NCI-H1417 (cell line): ENCODE data around the gene SLC17A8.
"Not testable (repeated sequence)": the region's sequence is repeated elsewhere in the genome, so short reads cannot be mapped to it uniquely, and the experiment has no call there.

Source experiments
- DNase-seq, 3 experiments: peaks; one replicate each; lab custom pipeline; 2025; lab: John Stamatoyannopoulos, UW

SLC17A8 gene

GRCh38 chr12:100427078-100427477, 70.2 kb downstream of the SLC17A8 start:
- DNase-seq, result no peak

DNA sequence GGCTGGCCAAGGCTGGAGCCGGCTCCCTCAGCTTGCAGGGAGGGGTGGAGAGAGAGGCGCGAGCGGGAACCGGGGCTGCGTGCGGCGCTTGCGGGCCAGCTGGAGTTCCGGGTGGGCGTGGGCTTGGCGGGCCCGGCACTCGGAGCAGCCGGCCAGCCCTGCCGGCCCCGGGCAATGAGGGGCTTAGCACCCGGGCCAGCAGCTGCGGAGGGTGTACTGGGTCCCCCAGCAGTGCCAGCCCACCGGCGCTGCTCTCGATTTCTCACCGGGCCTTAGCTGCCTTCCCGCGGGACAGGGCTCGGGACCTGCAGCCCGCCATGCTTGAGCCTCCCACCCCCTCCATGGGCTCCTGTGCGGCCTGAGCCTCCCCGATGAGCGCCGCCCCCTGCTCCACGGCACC, 73.4 kb downstream of the SLC17A8 start:
- not testable (repeated sequence) for DNase-seq

GRCh38 chr12:100433701-100434100, 76.8 kb downstream of the SLC17A8 start:
- DNase-seq, result no peak

DNA sequence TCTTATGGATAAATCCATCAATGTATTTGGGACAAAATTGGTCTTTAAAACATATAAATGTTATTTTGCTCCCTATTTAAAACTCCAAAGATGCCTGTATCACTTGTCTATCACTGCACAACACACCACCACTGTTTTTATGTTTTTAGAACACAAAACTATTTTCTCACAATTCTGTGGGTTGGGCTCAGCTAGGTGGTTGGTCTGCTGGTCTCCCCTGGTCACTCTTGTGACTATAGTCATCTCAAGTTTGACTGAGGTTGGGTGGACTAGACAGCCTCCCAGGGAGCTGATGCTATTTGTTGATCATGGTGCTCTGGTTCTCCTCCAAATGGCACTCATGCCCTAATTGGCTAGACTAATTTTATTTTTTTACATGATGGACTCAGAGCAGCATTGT, 77.3 kb downstream of the SLC17A8 start:
- no peak for DNase-seq

- no peak for DNase-seq
These were observed 79.1 kb downstream of the SLC17A8 start for GRCh38 chr12:100435957-100436356.

DNA sequence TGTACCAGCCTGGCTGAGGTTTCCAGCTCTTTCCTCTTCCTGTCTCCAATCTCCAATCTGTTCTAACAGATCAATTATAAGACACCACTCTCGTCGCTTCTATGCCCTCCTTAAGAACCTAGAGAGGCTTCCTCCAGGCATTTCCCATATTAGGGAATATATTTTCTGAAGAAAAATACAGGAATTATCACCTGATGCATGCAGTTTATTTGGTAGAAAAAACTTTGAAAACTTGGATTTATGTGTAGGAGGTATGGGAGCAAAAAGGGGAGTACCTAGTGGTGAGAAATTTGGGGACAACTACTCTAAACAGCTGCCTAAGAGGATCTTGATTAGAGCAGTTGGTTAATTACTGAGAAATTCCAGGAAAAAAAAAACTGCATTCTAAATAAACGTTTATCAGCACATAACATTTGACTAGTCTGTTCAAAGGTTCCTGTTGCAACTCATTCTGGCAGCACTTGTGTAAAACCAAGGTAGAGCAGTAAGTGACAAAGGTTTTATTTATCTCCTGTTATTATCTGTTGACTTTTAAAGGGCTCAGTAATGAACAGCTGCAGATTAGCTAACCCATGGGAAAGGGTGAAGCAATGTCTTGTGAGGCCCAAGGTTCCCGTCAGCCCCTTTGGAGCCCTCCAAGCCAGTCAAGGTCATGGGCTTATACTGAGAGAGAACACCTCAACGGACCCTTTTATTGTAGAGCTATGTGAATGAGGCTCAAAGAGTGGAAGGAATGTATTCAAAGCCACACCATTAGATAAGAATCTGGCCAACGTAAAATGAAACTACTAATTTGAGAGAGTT, 80.4 kb downstream of the SLC17A8 start:
- DNase-seq, result no peak

DNA sequence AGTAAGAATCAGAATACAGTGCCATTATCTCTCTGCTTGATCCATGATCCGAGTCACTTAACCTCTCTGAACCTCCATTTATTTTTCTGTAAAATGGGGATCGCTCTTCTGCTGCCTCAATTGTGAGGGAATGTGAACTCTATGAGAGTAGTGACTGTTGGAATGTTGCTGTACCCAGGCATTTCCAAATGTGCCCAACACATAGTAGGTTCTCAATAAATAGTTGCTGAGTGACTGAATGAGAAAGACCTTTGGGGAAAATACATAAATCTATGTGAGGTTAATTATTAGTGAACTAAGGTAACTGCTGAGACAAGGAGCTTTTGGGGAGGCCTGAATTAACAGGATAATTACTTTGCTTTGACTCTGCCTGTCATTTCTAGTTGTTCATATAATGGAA, 82.9 kb downstream of the SLC17A8 start:
- DNase-seq, result no peak

DNA sequence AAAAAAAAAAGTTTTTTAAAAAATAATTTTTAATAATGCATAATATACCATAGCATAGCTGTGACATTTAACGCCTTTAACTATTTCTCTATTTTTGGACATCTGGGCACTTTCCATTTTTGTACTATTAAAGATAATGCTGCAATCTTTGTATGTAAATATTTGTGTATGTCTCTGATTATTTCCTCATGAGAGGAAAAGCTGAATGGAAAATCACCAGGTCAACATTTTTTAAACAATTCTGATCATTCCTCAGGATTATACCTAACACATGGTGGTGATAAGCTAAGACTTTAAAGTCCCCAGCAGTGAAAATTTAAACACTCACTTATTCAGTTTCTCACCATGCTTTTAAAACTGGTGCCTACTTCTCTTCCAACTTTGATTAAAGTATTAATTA, 85.5 kb downstream of the SLC17A8 start:
- no peak for DNase-seq

DNA sequence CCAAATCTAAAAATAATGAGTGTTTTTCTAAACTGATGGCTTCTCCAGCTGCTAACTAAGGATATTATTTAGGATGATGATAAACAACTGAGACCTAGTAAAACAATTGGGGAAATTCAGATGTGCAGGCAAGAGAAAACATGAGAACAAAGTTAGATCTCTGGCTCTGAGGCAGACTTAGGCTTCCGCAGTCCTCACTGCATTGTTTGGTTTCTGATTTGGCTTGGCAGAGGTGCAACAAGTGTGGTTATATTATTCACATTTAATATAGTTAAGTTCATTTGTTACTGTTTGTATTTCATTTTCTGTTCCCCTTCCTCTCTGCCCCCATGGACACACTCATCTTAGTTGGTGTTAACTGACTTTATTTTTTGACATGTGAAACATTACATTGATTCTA, 86.6 kb downstream of the SLC17A8 start:
- no peak for DNase-seq

DNA sequence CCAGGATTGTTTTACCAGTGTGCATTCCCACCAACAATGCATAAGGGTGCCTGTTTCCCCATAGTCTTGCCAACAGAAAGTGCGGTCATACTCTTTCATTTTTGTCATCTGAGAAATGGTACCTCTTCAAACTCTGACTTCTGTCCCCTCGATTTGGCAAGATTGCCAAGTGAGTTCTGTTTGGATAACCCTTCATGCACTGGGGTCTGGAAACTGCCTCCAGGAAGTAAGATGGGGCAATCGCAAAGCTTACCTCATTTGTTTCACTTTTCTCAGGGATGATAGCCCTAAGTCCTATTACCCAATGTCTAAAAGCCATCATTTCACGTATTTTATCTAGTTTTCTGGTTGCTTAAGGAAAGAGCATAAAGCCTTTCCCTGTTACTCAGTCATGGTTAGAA, 88.2 kb downstream of the SLC17A8 start:
- DNase-seq, result no peak

DNA sequence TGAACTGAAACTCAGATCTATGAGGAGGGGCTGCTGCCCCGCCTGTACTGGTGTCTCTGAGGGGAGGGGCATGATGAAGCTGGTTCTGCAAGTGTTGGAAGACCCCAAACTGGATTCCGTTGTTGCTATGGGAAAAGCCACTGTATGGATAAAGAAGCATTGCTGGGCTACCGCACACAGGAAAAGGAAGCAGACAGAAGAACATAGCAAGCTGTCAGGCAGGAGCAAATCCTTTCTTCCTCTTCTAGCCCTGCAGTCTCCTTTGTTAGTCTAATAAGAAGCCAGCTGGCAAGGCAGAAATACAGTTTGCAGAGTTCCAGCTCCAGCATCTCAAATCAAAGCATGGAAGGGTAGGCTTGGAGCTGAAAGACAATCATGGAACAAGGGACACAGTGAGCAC, 90.5 kb downstream of the SLC17A8 start:
- no peak for DNase-seq

DNA sequence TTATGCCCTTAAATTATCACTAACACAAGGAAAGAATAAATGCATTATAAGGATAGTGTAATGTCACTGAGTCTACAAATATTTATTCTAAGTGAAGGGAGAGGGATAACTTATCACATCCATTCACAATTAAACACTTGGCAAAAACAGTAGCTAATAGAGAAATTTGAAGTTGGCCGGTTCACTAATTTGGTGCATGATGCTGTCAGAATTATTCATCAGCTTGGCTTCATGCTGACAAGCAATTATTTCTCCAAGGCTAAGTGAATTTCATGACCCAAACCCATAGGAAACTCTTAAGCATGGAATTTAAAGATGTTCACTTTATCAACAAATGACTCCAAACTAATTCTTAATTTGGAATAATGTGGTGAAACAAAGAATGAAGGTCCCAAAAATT, 91.8 kb downstream of the SLC17A8 start:
- DNase-seq, result peak in 1 of 3 experiments; percentile 19

GRCh38 chr12:100450735-100451134, 93.9 kb downstream of the SLC17A8 start:
- DNase-seq, result no peak

- no peak for DNase-seq
These were observed 97.1 kb downstream of the SLC17A8 start for GRCh38 chr12:100453951-100454350.

DNA sequence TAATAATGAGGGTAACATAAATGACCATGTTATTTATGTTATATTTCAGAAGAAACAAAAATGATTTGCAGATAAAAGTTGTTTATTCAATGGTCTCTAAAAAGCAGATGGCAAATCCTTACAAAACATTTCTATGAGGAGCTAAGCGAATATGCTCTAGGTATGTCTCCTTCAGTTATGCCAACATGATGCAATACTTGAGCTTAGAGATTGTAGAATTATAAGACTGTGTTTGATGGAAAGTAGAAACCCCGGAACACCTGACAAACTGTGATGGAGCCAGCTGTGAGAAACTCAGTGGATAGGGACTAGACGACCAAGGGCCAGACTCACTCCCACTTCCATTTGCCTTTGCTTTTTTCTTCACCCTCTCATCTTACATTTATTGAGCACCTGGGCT, 99.0 kb downstream of the SLC17A8 start:
- no peak for DNase-seq

GRCh38 chr12:100458191-100458590, 101.3 kb downstream of the SLC17A8 start:
- DNase-seq, result no peak

DNA sequence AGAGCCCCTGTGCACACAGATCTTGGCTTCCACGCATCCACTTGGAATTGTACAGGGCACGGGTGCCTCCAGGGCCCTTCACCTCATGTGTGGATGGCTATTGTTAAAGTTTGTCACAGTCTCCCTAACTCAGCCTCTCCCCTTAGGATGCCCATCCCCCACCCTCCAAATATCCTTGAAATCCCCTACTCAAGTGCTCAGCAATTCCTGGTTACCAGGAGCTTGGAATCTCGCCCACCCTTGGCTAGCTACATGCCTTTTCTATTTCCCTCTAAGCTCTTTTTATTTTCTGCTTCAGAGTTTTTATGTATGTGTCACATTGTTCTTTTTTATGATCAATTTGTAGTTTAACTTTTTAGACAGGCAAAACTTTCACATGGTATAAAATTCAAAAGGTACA, 103.8 kb downstream of the SLC17A8 start:
- no peak for DNase-seq

DNA sequence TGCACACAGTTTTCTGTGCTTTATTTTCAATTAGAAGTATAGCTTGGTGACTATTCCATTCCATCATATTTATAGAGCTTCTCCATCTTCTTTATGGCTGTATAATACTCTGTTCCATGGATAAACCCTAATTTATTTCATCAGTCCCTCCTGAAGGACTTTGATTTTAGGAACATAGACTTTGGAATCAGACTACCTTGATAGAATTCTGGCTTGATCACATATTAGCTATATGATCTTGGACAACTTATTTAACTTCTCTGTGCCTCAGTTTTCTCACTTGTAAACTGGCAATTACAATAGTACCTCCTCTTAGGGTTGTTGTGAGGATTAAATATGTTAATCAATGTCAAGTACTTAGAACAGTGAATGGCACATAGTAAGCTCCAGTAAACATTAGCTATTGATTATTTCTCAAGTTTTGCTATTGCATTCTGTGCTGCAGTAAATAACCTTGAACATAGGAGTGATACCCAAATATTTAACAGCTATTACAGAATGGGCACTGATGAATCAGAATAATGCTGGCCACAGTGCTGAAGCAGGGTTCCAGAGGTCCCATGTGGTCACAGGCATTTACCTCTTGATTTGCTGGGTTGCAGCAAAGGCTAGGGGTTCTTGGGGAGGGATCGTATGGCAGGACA, 104.6 kb downstream of the SLC17A8 start:
- DNase-seq, result no peak

- peak in 2 of 3 experiments; percentile 60 to 92 for DNase-seq
These were observed 106.8 kb downstream of the SLC17A8 start for GRCh38 chr12:100463661-100464060.

DNA sequence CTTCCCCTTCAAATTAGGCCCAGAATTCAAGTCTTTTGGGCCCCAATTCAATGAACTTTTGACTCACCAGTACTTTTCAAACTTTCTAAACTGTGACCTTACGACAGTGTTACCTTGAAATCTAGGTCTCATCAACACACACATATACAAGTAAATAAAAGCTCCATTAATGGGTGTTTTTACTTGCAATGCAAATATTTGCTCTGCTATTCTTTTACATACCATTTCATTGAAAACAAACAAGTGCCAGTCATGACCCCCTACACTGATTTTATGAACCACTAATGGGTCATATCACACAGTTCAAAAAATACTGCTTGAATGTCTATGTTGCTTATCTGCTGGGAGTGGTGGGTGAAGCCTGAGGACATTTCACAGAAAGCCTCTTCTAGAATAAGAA, 107.7 kb downstream of the SLC17A8 start:
- peak in 1 of 3 experiments; percentile 38 for DNase-seq

DNA sequence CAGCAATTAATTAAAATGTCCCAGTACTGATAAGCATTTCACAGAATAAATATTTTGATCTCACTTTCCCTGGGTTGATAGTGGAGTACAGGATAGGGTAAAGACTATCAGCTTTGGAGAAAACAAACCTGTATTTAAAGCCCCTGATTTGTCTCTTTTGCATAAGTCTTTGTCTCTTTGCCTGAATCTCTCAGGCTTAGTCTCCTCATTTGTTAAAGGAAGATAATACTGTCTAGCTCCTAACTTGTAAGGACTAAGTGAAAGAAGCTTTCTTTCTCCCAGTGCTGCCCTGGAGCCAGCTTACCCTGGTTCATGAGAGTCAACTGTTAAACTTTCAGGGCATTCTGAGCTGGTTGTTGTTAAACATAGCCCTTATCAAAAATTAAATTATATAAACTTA, 111.3 kb downstream of the SLC17A8 start:
- no peak for DNase-seq
